MCF 10A (cell line): ENCODE results near the gene KIAA0513. TPM values are rescaled to one million over a fixed set of nuclear protein-coding genes. Genes with fewer than 3 reads are reported as not detected.

Experiments
- BruUV-seq: library from RNA; stranded (reverse); fragments of 400-500 nt; replicated peaks from 2 replicates; lab custom pipeline; 2021; lab: Mats Ljungman, UMichigan
- CTCF ChIA-PET: fragments of 300-600 bp; sonication (Branson Sonifier 250); formaldehyde crosslinking; extraction: SDS; loops from one replicate; lab custom pipeline; 2021; ENCODE audit warnings: antibody characterized with exemption, inconsistent platforms; lab: Yijun Ruan, JAX
- POLR2A ChIA-PET: fragments of 300-600, 350-650 bp; sonication (Branson Sonifier 250); formaldehyde crosslinking; extraction: SDS; loops from one replicate; lab custom pipeline; 2020; ENCODE audit warnings: antibody characterized with exemption, inconsistent platforms; lab: Yijun Ruan, JAX
- DNase-seq: peaks from one replicate; pipeline ENCODE4 v3.0.0-alpha.2; 2018; ENCODE audit not compliant: unreplicated experiment
- H3K27ac Mint-ChIP-seq: one replicate; pipeline ENCODE4 v1.8.0; 2022; ENCODE audit warnings: mild to moderate bottlenecking, low read depth, mixed read lengths; ENCODE audit not compliant: unreplicated experiment
- H3K27me3 Mint-ChIP-seq: one replicate; pipeline ENCODE4 v1.8.0; 2022; ENCODE audit warnings: mixed read lengths; ENCODE audit not compliant: insufficient read depth, unreplicated experiment
- H3K36me3 Mint-ChIP-seq: one replicate; pipeline ENCODE4 v1.8.0; 2022; ENCODE audit warnings: mild to moderate bottlenecking, moderate library complexity, mixed read lengths; ENCODE audit not compliant: insufficient read depth, unreplicated experiment
- H3K4me1 Mint-ChIP-seq: one replicate; pipeline ENCODE4 v1.8.0; 2022; ENCODE audit warnings: mixed read lengths; ENCODE audit not compliant: insufficient read depth, unreplicated experiment
- H3K4me3 Mint-ChIP-seq: one replicate; pipeline ENCODE4 v1.8.0; 2022; ENCODE audit warnings: mild to moderate bottlenecking, moderate library complexity, mixed read lengths; ENCODE audit not compliant: unreplicated experiment
- H3K9me3 Mint-ChIP-seq: one replicate; pipeline ENCODE4 v1.8.0; 2022; ENCODE audit warnings: mixed read lengths; ENCODE audit not compliant: unreplicated experiment
- intact Hi-C: fragments of 100-400 bp; cut with micrococcal nuclease; formaldehyde crosslinking; loops from 2 replicates; pipeline ENCODE4 v1.14.1; 2022
- total RNA-seq: library from RNA; stranded (reverse); gene quantifications from 2 replicates; pipeline ENCODE4 v1.2.3, GENCODE V29; 2022
- TF ChIP-seq, protein P1 (sequence below): fragments of 200-600 bp; IDR thresholded peaks from one replicate; pipeline ENCODE4 v1.8.0; 2022; ENCODE audit warnings: antibody characterized with exemption, mild to moderate bottlenecking; ENCODE audit not compliant: unreplicated experiment

KIAA0513 gene
- total RNA-seq, 1 experiment from 2014 or later, result 4.2 TPM

DNA sequence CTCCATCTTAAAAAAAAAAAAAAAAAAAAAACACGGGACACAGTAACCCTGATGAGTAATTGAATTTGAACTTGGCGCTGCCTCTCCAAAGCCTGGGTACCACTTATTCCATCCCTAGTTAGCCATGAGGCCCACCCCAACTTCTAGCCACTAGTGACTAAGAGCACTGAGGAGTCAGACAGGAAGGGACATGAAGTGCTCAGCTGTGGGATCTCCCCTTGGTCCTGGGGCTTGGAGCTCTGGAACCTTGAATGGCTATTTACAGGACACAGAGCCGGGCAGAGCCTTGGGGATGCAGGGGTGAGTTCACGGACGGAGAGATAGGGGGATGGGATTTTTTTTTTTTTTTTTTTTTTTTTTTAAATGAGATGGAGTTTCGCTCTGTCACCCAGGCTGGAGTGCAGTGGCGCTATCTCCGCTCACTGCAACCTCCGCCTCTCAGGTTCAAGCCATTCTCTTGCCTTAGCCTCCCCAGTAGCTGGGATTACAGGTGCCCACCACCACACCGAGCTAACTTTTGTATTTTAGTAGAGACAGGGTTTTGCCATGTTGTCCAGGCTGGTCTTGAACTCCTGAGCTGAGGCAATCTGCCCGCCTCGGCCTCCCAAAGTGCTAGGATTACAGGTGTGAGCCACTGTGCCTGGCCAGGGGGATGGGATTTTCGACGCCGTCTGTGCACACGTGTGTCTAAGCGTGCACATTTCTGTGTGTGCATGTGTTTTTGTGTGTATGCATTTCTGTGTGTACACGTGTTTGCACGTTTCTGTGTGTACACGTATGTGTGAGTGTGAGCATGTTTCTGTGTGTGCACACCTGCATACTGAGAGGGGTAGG is 105.1 kb downstream of the KIAA0513 start:
- BruUV-seq, result no TSS peak
- TF ChIP-seq, protein P1, sequence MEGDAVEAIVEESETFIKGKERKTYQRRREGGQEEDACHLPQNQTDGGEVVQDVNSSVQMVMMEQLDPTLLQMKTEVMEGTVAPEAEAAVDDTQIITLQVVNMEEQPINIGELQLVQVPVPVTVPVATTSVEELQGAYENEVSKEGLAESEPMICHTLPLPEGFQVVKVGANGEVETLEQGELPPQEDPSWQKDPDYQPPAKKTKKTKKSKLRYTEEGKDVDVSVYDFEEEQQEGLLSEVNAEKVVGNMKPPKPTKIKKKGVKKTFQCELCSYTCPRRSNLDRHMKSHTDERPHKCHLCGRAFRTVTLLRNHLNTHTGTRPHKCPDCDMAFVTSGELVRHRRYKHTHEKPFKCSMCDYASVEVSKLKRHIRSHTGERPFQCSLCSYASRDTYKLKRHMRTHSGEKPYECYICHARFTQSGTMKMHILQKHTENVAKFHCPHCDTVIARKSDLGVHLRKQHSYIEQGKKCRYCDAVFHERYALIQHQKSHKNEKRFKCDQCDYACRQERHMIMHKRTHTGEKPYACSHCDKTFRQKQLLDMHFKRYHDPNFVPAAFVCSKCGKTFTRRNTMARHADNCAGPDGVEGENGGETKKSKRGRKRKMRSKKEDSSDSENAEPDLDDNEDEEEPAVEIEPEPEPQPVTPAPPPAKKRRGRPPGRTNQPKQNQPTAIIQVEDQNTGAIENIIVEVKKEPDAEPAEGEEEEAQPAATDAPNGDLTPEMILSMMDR, result no peak
- H3K4me3 Mint-ChIP-seq, result no peak overlapping the region
- peaks cover 5% of the 10 kb centered on the region for H3K27me3 Mint-ChIP-seq
- CTCF ChIA-PET, result interaction anchor here (0.6 kb wide), 3 partner anchors 103 to 922 kb away, joined by 3 to 5 read pairs (median 3); no protein-coding TSS in a partner anchor
- H3K9me3 Mint-ChIP-seq, result no peaks in the 10 kb centered on the region
- intact Hi-C loops, result no loop called here
- POLR2A ChIA-PET, result interaction anchor here (1.2 kb wide), 1 partner anchor 37 kb away, joined by 3 read pairs; no protein-coding TSS in a partner anchor
- peaks cover 3% of the 10 kb centered on the region for H3K4me1 Mint-ChIP-seq
- no peaks in the 10 kb centered on the region for H3K36me3 Mint-ChIP-seq
- no peak overlapping the region for H3K27ac Mint-ChIP-seq
- no peak for DNase-seq

DNA sequence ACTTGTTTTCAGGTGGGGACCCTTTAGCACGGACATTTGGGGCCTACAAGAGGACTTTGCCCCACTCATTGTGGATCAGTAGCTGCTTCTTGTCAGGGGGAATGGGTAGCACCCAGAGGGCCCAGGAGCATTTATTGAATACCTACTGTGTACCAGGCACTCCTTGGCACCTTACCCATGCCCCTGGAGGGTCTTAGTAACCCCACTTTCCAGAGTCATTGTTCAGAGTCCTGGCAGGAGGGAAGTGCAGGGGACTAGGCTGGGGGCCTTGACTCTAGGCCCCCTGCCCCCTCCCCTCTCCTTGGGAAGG is 105.7 kb downstream of the KIAA0513 start:
- no TSS peak for BruUV-seq
- POLR2A ChIA-PET, result no interaction called here
- H3K9me3 Mint-ChIP-seq, result no peaks in the 10 kb centered on the region
- peaks cover 7% of the 10 kb centered on the region for H3K4me1 Mint-ChIP-seq
- no peak overlapping the region for H3K27ac Mint-ChIP-seq
- intact Hi-C loops, result no loop called here
- CTCF ChIA-PET, result interaction anchor here (0.6 kb wide), 1 partner anchor 103 kb away, joined by 3 read pairs; no protein-coding TSS in a partner anchor
- H3K27me3 Mint-ChIP-seq, result peaks cover 10% of the 10 kb centered on the region
- H3K4me3 Mint-ChIP-seq, result no peak overlapping the region
- no peaks in the 10 kb centered on the region for H3K36me3 Mint-ChIP-seq
- TF ChIP-seq, protein P1, result no peak
- no peak for DNase-seq

DNA sequence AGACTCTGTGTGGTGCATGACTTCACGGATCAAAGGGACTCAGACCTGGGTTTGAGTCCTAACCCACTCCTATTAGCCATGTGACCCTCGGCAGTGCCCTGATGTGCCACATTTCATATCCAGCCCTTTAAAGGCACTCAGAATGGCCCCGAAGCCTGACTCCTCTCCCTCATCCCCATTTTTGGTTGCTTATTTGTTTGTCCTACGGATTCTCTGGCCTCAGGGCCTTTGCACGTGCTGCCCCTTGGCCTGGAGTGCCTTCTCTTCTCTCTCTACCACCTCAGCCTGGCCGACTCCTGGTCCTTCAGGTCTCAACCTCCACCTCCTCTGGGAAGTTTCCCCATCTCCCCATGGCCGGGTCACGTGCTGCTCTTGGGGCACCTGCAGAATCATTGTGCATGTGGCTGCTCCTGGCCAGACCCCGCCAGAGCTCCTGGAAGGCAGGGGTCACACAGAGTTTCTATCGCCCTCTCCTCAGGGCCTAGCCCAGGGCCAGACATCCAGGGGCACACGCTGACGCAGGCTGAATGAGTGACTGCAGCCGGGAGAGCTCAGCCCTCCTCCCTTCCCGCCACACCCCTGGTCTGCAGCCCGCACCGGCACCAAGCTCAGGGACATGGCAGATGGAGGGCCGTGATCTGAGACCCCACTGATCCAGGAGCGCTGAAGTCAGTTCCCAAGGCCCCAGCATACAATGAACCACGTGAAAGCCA is 106.6 kb downstream of the KIAA0513 start:
- no peak for DNase-seq
- Mint-ChIP-seq H3K27me3 (peaks cover 20% of the 10 kb centered on the region), H3K27ac (no peak overlapping the region), H3K36me3 (no peaks in the 10 kb centered on the region), H3K9me3 (no peaks in the 10 kb centered on the region), H3K4me3 (no peak overlapping the region), H3K4me1 (peaks cover 8% of the 10 kb centered on the region)
- intact Hi-C loops, result no loop called here
- ChIA-PET POLR2A (no interaction called here), CTCF (interaction anchor here (0.7 kb wide), 1 partner anchor 21 kb away, joined by 4 read pairs; no protein-coding TSS in a partner anchor)
- TF ChIP-seq, protein P1, result no peak
- no TSS peak for BruUV-seq

DNA sequence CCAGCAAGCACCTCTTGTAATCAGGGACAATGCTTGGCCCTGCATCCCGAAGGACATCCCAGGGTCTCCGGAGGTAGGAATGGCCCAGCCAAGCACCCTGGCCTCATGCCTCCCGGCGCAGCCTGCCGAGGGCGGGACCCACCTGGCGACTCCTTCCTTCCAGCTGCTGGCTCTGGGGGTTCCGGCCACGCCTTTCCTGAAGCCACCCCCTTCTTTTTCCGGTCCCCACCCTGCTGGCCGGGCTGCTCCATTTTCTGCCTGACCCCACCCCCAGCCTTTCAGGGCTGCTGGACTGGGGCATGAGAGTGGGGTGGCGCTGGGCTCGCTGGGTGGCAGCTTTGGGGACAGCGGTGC is 107.2 kb downstream of the KIAA0513 start:
- ChIA-PET POLR2A (interaction anchor here (1.2 kb wide), 1 partner anchor 17 kb away, joined by 3 read pairs; no protein-coding TSS in a partner anchor), CTCF (interaction anchor here (0.6 to 0.7 kb wide), 2 partner anchors 20 to 21 kb away, joined by 3 to 4 read pairs; no protein-coding TSS in a partner anchor)
- TF ChIP-seq, protein P1, result no peak
- Mint-ChIP-seq H3K27me3 (peaks cover 26% of the 10 kb centered on the region), H3K4me3 (no peak overlapping the region), H3K27ac (no peak overlapping the region), H3K9me3 (no peaks in the 10 kb centered on the region), H3K36me3 (no peaks in the 10 kb centered on the region), H3K4me1 (peaks cover 13% of the 10 kb centered on the region)
- no peak for DNase-seq
- intact Hi-C loops, result no loop called here
- no TSS peak for BruUV-seq
